Inflammatory macrophage treated with lipopolysaccharide for 4 hours (primary cell): ENCODE measurements around the gene MT1A.

Experiments
- DNase-seq: peaks from one replicate; pipeline ENCODE4 v3.0.0-alpha.2; 2020

The MT1A gene

DNA sequence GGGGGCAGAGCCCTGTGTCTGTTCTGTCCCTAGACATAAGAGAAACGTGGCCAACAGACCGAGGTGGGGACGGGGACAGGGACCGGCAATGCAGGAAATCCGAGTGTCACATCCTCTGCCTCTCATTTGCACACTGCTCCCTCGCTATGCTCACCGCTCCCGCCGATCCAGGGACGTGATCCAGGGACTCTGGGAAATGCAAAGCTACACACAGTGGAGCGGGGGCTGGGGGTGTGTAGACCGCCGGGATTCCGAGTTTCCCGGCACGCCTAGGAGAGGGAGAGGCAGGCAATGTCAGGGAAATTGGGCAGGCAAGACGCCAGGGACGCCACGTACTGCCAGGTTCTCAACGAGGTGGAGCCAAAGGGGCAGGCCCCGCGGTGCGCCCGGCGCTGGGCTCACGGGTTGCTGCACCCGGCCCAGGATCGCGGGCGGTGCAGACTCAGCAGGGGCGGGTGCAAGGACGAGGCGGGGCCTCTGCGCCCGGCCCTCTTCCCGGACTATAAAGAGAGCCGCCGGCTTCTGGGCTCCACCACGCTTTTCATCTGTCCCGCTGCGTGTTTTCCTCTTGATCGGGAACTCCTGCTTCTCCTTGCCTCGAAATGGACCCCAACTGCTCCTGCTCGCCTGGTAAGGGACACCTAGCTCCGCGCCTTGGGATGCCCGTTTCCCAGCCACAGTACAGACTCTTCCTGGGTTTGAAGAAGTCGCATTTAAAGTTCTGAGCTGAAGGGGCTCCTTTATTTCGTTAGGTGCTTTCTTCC is 43.7 kb downstream of the MT1A start, which contains the start of gene MT1X:
MT1X (plus strand) TSS at position 532 of the 764 bp plus-strand sequence; CDS start at position 603, 71 bp downstream.
- peak; percentile 90 for DNase-seq

GRCh38 chr16:56682703-56683397 is 44.4 kb downstream of the MT1A start:
- no peak for DNase-seq

DNA sequence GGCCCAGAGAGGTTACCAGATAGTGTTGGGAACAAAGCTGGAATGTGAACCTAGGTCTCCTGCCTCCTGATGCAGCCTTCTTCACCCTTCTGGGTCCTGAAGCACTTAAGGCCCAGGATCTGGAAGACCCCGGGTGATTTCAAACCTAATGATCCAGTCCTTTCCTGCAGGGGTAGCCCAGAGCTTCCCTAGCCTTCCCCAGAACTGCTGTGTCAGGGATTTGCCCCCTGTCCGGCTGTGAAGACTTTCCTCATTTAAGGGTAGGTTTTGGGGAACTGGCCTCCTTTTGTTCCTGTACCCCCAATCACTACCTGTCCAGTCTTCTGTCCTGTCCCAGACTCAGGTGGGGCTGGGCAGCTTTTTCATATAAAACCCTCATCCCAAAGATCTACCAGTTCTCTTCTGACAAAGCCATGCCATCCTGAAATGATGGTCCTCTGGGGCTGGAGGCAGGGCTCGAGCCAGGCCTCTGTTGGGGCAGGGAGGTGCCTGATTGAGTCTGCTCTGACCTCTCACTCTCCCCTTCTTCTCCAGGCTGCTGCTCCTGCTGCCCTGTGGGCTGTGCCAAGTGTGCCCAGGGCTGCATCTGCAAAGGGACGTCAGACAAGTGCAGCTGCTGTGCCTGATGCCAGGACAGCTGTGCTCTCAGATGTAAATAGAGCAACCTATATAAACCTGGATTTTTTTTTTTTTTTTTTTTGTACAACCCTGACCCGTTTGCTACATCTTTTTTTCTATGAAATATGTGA is 45.1 kb downstream of the MT1A start:
- DNase-seq: no peak

DNA sequence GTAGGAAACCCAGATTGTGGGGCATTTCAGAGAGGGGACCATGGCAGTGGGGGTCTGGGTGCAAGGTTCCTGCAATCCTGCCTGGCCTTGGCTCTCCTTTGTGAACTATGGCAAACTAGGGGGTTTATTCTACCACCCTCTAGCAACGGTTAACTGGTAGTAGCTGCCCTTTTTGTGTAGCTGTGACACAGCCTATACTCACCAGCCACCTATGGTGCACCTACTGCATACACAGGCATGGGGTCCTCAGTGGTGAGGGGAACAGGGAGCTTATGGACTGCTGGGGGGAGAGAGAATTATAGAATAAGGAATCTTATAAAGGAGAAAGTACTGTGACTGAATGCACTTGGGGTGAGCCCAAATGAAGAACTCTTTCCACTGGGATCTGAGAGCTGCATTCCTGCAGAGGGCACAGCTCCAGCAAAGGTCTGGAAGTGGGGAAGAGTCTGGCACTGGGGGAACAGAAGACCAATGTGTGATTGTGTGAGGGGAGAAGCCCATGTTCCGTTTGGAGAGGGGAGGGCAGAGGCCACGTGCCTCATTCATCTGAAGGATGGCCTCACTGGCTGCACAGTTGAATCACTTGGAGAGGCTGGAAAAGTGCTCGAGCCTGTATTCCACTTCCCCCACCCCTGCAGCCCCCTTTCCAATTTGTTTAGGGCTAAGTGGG is 45.9 kb downstream of the MT1A start:
- DNase-seq: no peak

DNA sequence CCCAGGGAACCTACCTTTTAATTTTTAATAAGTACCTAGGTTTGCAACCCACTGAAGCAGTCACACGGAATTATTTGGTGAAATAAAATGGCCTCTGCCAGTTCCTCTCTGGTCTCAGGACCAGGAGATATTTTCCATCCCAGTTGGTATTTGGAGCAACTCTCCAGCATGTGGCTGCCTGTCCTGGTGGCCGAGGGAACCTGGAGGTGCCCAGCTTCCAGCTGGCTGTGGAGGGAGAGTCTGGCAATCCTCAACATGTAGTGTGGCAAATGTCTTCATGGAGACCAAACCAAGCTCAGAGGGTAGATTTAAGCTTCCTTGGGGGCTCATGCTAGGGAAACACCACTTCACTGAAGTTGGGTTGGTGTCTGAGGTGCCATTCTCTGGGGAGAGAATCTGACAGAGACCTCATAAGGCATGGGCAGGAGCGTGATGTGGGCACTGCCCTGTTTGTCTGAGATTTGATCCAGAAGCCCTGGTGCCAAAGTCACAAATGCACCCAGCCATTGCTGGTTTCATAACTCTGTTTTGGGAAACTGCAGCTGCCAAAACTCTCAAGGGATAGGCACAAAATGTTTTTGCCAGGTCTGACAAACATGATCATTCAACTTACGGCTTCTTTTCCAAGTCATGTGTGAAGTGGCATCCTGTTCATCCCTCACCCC is 46.6 kb downstream of the MT1A start:
- no peak for DNase-seq

GRCh38 chr16:56686758-56687157 is 48.3 kb downstream of the MT1A start:
- DNase-seq: no peak

GRCh38 chr16:56688762-56689161 is 50.3 kb downstream of the MT1A start:
- DNase-seq: no peak

- DNase-seq: no peak
Measured at GRCh38 chr16:56689171-56689570, 50.7 kb downstream of the MT1A start.
